K562 (cell line): Measurements from ENCODE around the gene TENM4. TPM values are rescaled to one million over a fixed set of nuclear protein-coding genes. Genes with fewer than 3 reads are reported as not detected.

Source experiments
- ATAC-seq: fragments of 200-7000 bp; cut with Tn5 transposase; 3 replicates; pipeline ENCODE4 v1.9.1; 2020; ENCODE audit warnings: moderate library complexity
- BruUV-seq: library from RNA; stranded (reverse); fragments of 400-500 nt; replicated peaks from 2 replicates; lab custom pipeline; 2021; lab: Mats Ljungman, UMichigan
- CTCF ChIA-PET: fragments of 300-600 bp; formaldehyde crosslinking; extraction: SDS; loops from one replicate; lab custom pipeline; 2021; ENCODE audit warnings: low intra/inter-chr PET ratio; lab: Yijun Ruan, JAX
- POLR2A ChIA-PET: fragments of 300-600, 350-650 bp; sonication (Branson Sonifier 250); formaldehyde crosslinking; extraction: SDS; loops from one replicate; lab custom pipeline; 2021; ENCODE audit warnings: antibody characterized with exemption, inconsistent platforms; lab: Yijun Ruan, JAX
- DNase-seq, 4 experiments: peaks; one replicate each; pipeline versions ENCODE4 v3.0.0 to v3.0.0-alpha.2; 2011 to 2018; ENCODE audit warnings: low spot score in 3 of 4, mixed read lengths in 3 of 4; ENCODE audit errors: extremely low read depth in 1 of 4
- FAIRE-seq: peaks from 2 replicates; lab custom pipeline; 2011; peaks lifted over from hg19 to GRCh38; lab: Jason Lieb, UNC
- H2AFZ ChIP-seq: 2 replicates; pipeline ENCODE4 v1.6.0; 2011; ENCODE audit warnings: low read depth, low read length, control low read depth, inconsistent platforms
- H3K27ac ChIP-seq: fragments of 200-600 bp; 3 replicates; pipeline ENCODE4 v1.8.0; 2011; ENCODE audit warnings: low read depth, mild to moderate bottlenecking, control low read depth, inconsistent platforms, low read length, moderate library complexity, mixed read lengths; ENCODE audit errors: extremely low read depth
- H3K27me3 ChIP-seq, 2 experiments: fragments of 300-600 bp in 1 of 2; 2 replicates in 1 of 2; 3 replicates in 1 of 2; pipeline versions ENCODE4 v1.6.0 to v1.8.0; 2011; ENCODE audit warnings: inconsistent platforms in 2 of 2, low read length in 2 of 2, mild to moderate bottlenecking in 1 of 2, mixed read lengths in 1 of 2, moderate library complexity in 1 of 2; ENCODE audit not compliant: control insufficient read depth in 2 of 2, insufficient read depth in 2 of 2
- H3K36me3 ChIP-seq: fragments of 300-600 bp; 3 replicates; pipeline ENCODE4 v1.8.0; 2011; ENCODE audit warnings: mild to moderate bottlenecking, low read length, inconsistent platforms; ENCODE audit not compliant: control insufficient read depth, insufficient read depth
- H3K4me1 ChIP-seq, 2 experiments: fragments of 200-600 bp in 1 of 2; replicated peaks in 1 of 2; 2 replicates in 1 of 2; 3 replicates in 1 of 2; pipeline versions ENCODE4 v1.5.1 to v1.8.0; 2011; ENCODE audit warnings: inconsistent platforms in 2 of 2, low read length in 2 of 2, mild to moderate bottlenecking in 1 of 2, mixed read lengths in 1 of 2, moderate library complexity in 1 of 2; ENCODE audit not compliant: control insufficient read depth in 2 of 2, insufficient read depth in 2 of 2
- H3K4me2 ChIP-seq: 2 replicates; pipeline ENCODE4 v1.6.1; 2011; ENCODE audit warnings: low read length, control low read depth, inconsistent platforms, mixed read lengths; ENCODE audit not compliant: insufficient read depth
- H3K4me3 ChIP-seq: fragments of 200-600 bp; sonication (generic), shearing (Covaris generic); 2 replicates; pipeline ENCODE4 v1.5.1; 2016; ENCODE audit warnings: control low read depth, inconsistent platforms
- H3K79me2 ChIP-seq: fragments of 200-600 bp; 3 replicates; pipeline ENCODE4 v1.8.0; 2011; ENCODE audit warnings: low read length, inconsistent platforms; ENCODE audit not compliant: control insufficient read depth, insufficient read depth
- H3K9ac ChIP-seq, 2 experiments: 2 replicates each; pipeline versions ENCODE4 v1.6.0 to v1.6.1; 2011; ENCODE audit warnings: low read depth in 2 of 2, low read length in 2 of 2, control low read depth in 1 of 2, inconsistent platforms in 1 of 2, mild to moderate bottlenecking in 1 of 2, mixed read lengths in 1 of 2; ENCODE audit not compliant: insufficient read depth in 1 of 2
- H3K9me1 ChIP-seq: one replicate; pipeline ENCODE4 v1.6.0; 2011; ENCODE audit warnings: inconsistent platforms, mild to moderate bottlenecking, low read length, moderate library complexity; ENCODE audit not compliant: control insufficient read depth, insufficient read depth
- H3K9me3 ChIP-seq: replicated peaks from 2 replicates; pipeline ENCODE4 v1.5.1; 2011; ENCODE audit warnings: low read depth, low read length, inconsistent platforms; ENCODE audit not compliant: control insufficient read depth, insufficient read depth
- H4K20me1 ChIP-seq: replicated peaks from 2 replicates; pipeline ENCODE4 v1.6.1; 2011; ENCODE audit warnings: low read length, inconsistent platforms, mixed read lengths; ENCODE audit not compliant: control insufficient read depth, insufficient read depth
- EP400 ChIP-seq: fragments of 450-650 bp; IDR thresholded peaks from 2 replicates; pipeline ENCODE4 v1.6.1; 2017; ENCODE audit warnings: antibody characterized with exemption, mild to moderate bottlenecking, moderate library complexity
- ETV6 ChIP-seq, 3 experiments: fragments of 150-350 bp in 1 of 3; sonication (generic) in 1 of 3; formaldehyde crosslinking in 1 of 3; IDR thresholded peaks; 2 replicates each; pipeline versions ENCODE4 v1.6.1 to v1.8.0; 2014 to 2022; ENCODE audit warnings: borderline replicate concordance in 2 of 3, low read depth in 2 of 3, antibody characterized with exemption in 1 of 3, low read length in 1 of 3, mild to moderate bottlenecking in 1 of 3, missing genetic modification reagents in 1 of 3
- NFIX ChIP-seq: fragments of 250-450 bp; sonication (Bioruptor Pico); IDR thresholded peaks from 2 replicates; pipeline ENCODE4 v1.4.0; 2020; ENCODE audit warnings: low read depth, mild to moderate bottlenecking, moderate library complexity
- NR4A1 ChIP-seq, 2 experiments: fragments of 250-450 bp in 1 of 2; fragments of 450-650 bp in 1 of 2; sonication (Bioruptor Pico) in 1 of 2; IDR thresholded peaks; 2 replicates each; pipeline versions ENCODE4 v1.4.0 to v1.6.1; 2016 to 2020; ENCODE audit warnings: mild to moderate bottlenecking in 2 of 2, missing compliant biosample characterization in 1 of 2, missing genetic modification characterization in 1 of 2, moderate library complexity in 1 of 2
- NRF1 ChIP-seq, 2 experiments: fragments of 450-650 bp; IDR thresholded peaks in 1 of 2; conservative IDR thresholded peaks in 1 of 2; 2 replicates each; pipeline ENCODE4 v1.6.1; 2014; ENCODE audit warnings: mild to moderate bottlenecking in 2 of 2
- ZNF445 ChIP-seq: fragments of 250-450 bp; sonication (Bioruptor Pico); IDR thresholded peaks from 2 replicates; pipeline ENCODE4 v1.4.0; 2020; ENCODE audit warnings: low read depth, mild to moderate bottlenecking, moderate library complexity
- WGBS: fragments of 100-300 bp; shearing (Covaris generic); methylation state at CpG from one replicate; pipeline ENCODE4 v1.1.6; 2016; ENCODE audit warnings: low coverage, mixed read lengths; ENCODE audit not compliant: insufficient coverage; ENCODE audit errors: missing lambda C conversion rate; 5-methylcytosine and 5-hydroxymethylcytosine counted together
- in situ Hi-C: fragments of 300-500 bp; cut with MboI; formaldehyde crosslinking; loops from 4 replicates; pipeline ENCODE4 v1.15.0; 2018; ENCODE audit warnings: inconsistent platforms, mixed read lengths
- intact Hi-C: fragments of 100-400 bp; cut with micrococcal nuclease; formaldehyde crosslinking; loops from 2 replicates; pipeline ENCODE4 v1.14.2; 2022
- polyA plus RNA-seq, 8 experiments: library from polyadenylated mRNA; depleted of rRNA in 4 of 8; stranded (reverse) in 5 of 8; unstranded in 3 of 8; fragments of >200 nt; fragmentation: Nextera tagmentation in 2 of 8; fragmentation: Illumina TruSeq in 1 of 8; extraction: Ambion mirVana in 2 of 8; extraction: Trizol in 1 of 8; gene quantifications; 2 replicates each; pipeline versions ENCODE4 v1.2.1 to v1.2.3, GENCODE V29; 2011 to 2014; ENCODE audit warnings: inconsistent platforms in 1 of 8, missing spikeins in 1 of 8
- total RNA-seq, 7 experiments: library from RNA; depleted of rRNA in 6 of 7; stranded (reverse); fragments of >200 nt in 6 of 7; fragmentation: Illumina TruSeq in 2 of 7; extraction: Trizol in 2 of 7; gene quantifications; 2 replicates each; pipeline versions ENCODE4 v1.2.1 to v1.2.3, GENCODE V29; 2011 to 2021; ENCODE audit warnings: low replicate concordance in 1 of 7

Gene TENM4
- total and polyA plus RNA-seq, 9 of the 15 experiments (the other 6 are each of a cell fraction or from before 2014, with no cell fraction given) = 0.16 TPM; not detected in 8

- Histone ChIP-seq H3K27me3 (peaks cover 23 to 26% of the 10 kb centered on the region in 2 experiments; a peak in 4 of 5 replicates), H3K4me3 (no peak overlapping the region), H3K4me2 (no peak overlapping the region), H3K4me1 (no peaks in the 10 kb centered on the region; a peak in 1 of 5 replicates), H4K20me1 (no peaks in the 10 kb centered on the region), H2AFZ (no peak overlapping the region), H3K27ac (no peak overlapping the region), H3K9ac (no peak overlapping the region), H3K9me3 (no peaks in the 10 kb centered on the region), H3K79me2 (no peaks in the 10 kb centered on the region), H3K9me1 (no peaks in the 10 kb centered on the region), H3K36me3 (no peaks in the 10 kb centered on the region)
- DNase-seq (no peak), FAIRE-seq (no peak), ATAC-seq (no peak)
- POLR2A ChIA-PET = interaction anchor here (1.1 kb wide), 1 partner anchor 33 kb away, joined by 3 read pairs; the partner anchor contains the start of gene NARS2
- no peak for TF ChIP-seq NR4A1 (CRISPR knock-in tag; IDR thresholded peaks at IDR 0.05)
- no peak for TF ChIP-seq NR4A1 (tag; IDR thresholded peaks at IDR 0.05)
- no peak for TF ChIP-seq ZNF445 (CRISPR knock-in tag)
- no peak for TF ChIP-seq NRF1 (conservative IDR thresholded peaks at IDR 0.05 in 1 of 2, IDR thresholded peaks at IDR 0.05 in 1 of 2)
- no peak for TF ChIP-seq EP400
- intact Hi-C loops (no loop called here), in situ Hi-C loops (no loop called here)
- no TSS peak for BruUV-seq
- CTCF ChIA-PET = no interaction called here
Measured at GRCh38 chr11:78607696-78608095, 833.1 kb downstream of the TENM4 start.

- ChIA-PET CTCF (no interaction called here), POLR2A (interaction anchor here (0.7 to 1.1 kb wide), 3 partner anchors 21 to 32 kb away, joined by 3 to 4 read pairs (median 3); partner anchors contain the start of gene NARS2)
- Histone ChIP-seq H3K4me3 (no peak overlapping the region), H2AFZ (no peak overlapping the region), H4K20me1 (no peaks in the 10 kb centered on the region), H3K4me1 (no peaks in the 10 kb centered on the region; a peak in 1 of 5 replicates), H3K4me2 (no peak overlapping the region), H3K27me3 (peaks cover 26% of the 10 kb centered on the region in 2 experiments; a peak in 4 of 5 replicates), H3K9me3 (no peaks in the 10 kb centered on the region), H3K27ac (no peak overlapping the region), H3K9ac (no peak overlapping the region), H3K36me3 (no peaks in the 10 kb centered on the region), H3K9me1 (no peaks in the 10 kb centered on the region), H3K79me2 (no peaks in the 10 kb centered on the region)
- ATAC-seq (no peak), FAIRE-seq (no peak), DNase-seq (no peak)
- BruUV-seq = no TSS peak
- WGBS = 10% methylated on average over 3 of the region's 3 CpGs
- intact Hi-C loops = no loop called here
- in situ Hi-C loops = no loop called here
- TF ChIP-seq ETV6 (IDR thresholded peaks at IDR 0.05; ENCODE audit: borderline replicate concordance in 1 of 2, low read depth in 2 of 2, low read length in 1 of 2) (no peak), ETV6 (CRISPR knock-in tag; IDR thresholded peaks at IDR 0.05; ENCODE audit: borderline replicate concordance) (no peak), NFIX (CRISPR knock-in tag) (no peak)
Measured at GRCh38 chr11:78606667-78607066, 834.2 kb downstream of the TENM4 start.
